Measurements from ENCODE around the gene CMSS1.

DNA sequence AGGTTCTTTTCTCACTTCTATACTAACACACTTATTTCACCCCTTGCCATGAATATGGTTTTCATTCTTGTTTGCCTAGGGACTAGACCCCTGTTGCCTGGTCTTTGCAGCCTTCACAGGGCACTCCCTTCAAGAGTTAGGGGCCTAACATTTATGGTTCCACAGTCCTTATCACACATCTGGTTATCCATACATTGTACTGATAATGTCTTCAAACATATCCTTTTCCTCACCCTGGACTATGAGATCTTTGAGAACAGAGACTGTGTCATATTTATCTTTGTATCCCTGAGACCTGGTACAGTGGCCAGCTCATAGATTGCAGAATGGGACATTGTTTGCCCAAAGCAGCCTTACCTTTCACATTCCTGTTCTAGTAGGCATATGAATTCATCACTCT is 106.2 kb downstream of the CMSS1 start:
- no peak for TF ChIP-seq EZH2 (IDR thresholded peaks at IDR 0.05; ENCODE audit: borderline replicate concordance, low read length)
- TF ChIP-seq, protein P1, sequence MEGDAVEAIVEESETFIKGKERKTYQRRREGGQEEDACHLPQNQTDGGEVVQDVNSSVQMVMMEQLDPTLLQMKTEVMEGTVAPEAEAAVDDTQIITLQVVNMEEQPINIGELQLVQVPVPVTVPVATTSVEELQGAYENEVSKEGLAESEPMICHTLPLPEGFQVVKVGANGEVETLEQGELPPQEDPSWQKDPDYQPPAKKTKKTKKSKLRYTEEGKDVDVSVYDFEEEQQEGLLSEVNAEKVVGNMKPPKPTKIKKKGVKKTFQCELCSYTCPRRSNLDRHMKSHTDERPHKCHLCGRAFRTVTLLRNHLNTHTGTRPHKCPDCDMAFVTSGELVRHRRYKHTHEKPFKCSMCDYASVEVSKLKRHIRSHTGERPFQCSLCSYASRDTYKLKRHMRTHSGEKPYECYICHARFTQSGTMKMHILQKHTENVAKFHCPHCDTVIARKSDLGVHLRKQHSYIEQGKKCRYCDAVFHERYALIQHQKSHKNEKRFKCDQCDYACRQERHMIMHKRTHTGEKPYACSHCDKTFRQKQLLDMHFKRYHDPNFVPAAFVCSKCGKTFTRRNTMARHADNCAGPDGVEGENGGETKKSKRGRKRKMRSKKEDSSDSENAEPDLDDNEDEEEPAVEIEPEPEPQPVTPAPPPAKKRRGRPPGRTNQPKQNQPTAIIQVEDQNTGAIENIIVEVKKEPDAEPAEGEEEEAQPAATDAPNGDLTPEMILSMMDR (IDR thresholded peaks at IDR 0.05; ENCODE audit: low read length): no peak

Data from OCI-LY1 (cell line).